PFSK-1 (cell line): ENCODE results near the gene BEGAIN.

ENCODE experiments used
- FOXP2 ChIP-seq: optimal IDR thresholded peaks from 2 replicates; pipeline ENCODE3; 2011; ENCODE audit warnings: borderline replicate concordance, control low read depth, inconsistent platforms; ENCODE audit not compliant: insufficient read depth; ENCODE audit errors: extremely low read length, extremely low read depth
- POLR2AphosphoS5 ChIP-seq: IDR thresholded peaks from 2 replicates; pipeline ENCODE4 v1.6.1; 2012; ENCODE audit warnings: low read depth, mild to moderate bottlenecking, control low read depth, low read length, moderate library complexity
- REST ChIP-seq, 2 experiments: IDR thresholded peaks; 2 replicates each; pipeline versions ENCODE4 v1.6.1 to v1.8.0; 2011 to 2012; ENCODE audit warnings: low read depth in 2 of 2, low read length in 2 of 2, control low read depth in 1 of 2, inconsistent platforms in 1 of 2, mild to moderate bottlenecking in 1 of 2, moderate library complexity in 1 of 2; ENCODE audit not compliant: insufficient read depth in 1 of 2
- SIN3A ChIP-seq: IDR thresholded peaks from 2 replicates; pipeline ENCODE4 v1.6.1; 2012; ENCODE audit warnings: mild to moderate bottlenecking, low read length, moderate library complexity, borderline replicate concordance; ENCODE audit not compliant: insufficient read depth
- TAF1 ChIP-seq: IDR thresholded peaks from 2 replicates; pipeline ENCODE4 v1.6.1; 2012; ENCODE audit warnings: low read length, control low read depth, borderline replicate concordance; ENCODE audit not compliant: insufficient read depth

BEGAIN gene

GRCh38 chr14:100541621-100542560 is 45.3 kb downstream of the BEGAIN start:
- TF ChIP-seq SIN3A (no peak), TAF1 (no peak), POLR2AphosphoS5 (no peak), REST (IDR thresholded peaks at IDR 0.05; ENCODE audit: insufficient read depth in 1 of 2, low read depth in 2 of 2, low read length in 2 of 2) (no peak), FOXP2 (no peak)

GRCh38 chr14:100540926-100541620 is 46.1 kb downstream of the BEGAIN start:
- no peak for TF ChIP-seq FOXP2
- no peak for TF ChIP-seq POLR2AphosphoS5
- no peak for TF ChIP-seq SIN3A
- TF ChIP-seq TAF1: no peak
- no peak for TF ChIP-seq REST (IDR thresholded peaks at IDR 0.05; ENCODE audit: insufficient read depth in 1 of 2, low read depth in 2 of 2, low read length in 2 of 2)

- TF ChIP-seq TAF1 (no peak), REST (IDR thresholded peaks at IDR 0.05; ENCODE audit: insufficient read depth in 1 of 2, low read depth in 2 of 2, low read length in 2 of 2) (no peak), SIN3A (no peak), FOXP2 (no peak), POLR2AphosphoS5 (no peak)
Measured at GRCh38 chr14:100540141-100540925, 46.9 kb downstream of the BEGAIN start.

- TF ChIP-seq TAF1 (no peak), FOXP2 (no peak), SIN3A (no peak), POLR2AphosphoS5 (no peak), REST (IDR thresholded peaks at IDR 0.05; ENCODE audit: insufficient read depth in 1 of 2, low read depth in 2 of 2, low read length in 2 of 2) (no peak)
Measured at GRCh38 chr14:100539766-100540140, 47.5 kb downstream of the BEGAIN start.
